ENCODE data around the gene PEX6. TPM values are rescaled to one million over a fixed set of nuclear protein-coding genes. Genes with fewer than 3 reads are reported as not detected.

Gene PEX6, protein sequence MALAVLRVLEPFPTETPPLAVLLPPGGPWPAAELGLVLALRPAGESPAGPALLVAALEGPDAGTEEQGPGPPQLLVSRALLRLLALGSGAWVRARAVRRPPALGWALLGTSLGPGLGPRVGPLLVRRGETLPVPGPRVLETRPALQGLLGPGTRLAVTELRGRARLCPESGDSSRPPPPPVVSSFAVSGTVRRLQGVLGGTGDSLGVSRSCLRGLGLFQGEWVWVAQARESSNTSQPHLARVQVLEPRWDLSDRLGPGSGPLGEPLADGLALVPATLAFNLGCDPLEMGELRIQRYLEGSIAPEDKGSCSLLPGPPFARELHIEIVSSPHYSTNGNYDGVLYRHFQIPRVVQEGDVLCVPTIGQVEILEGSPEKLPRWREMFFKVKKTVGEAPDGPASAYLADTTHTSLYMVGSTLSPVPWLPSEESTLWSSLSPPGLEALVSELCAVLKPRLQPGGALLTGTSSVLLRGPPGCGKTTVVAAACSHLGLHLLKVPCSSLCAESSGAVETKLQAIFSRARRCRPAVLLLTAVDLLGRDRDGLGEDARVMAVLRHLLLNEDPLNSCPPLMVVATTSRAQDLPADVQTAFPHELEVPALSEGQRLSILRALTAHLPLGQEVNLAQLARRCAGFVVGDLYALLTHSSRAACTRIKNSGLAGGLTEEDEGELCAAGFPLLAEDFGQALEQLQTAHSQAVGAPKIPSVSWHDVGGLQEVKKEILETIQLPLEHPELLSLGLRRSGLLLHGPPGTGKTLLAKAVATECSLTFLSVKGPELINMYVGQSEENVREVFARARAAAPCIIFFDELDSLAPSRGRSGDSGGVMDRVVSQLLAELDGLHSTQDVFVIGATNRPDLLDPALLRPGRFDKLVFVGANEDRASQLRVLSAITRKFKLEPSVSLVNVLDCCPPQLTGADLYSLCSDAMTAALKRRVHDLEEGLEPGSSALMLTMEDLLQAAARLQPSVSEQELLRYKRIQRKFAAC
- 12.7 TPM for polyA plus RNA-seq

DNA sequence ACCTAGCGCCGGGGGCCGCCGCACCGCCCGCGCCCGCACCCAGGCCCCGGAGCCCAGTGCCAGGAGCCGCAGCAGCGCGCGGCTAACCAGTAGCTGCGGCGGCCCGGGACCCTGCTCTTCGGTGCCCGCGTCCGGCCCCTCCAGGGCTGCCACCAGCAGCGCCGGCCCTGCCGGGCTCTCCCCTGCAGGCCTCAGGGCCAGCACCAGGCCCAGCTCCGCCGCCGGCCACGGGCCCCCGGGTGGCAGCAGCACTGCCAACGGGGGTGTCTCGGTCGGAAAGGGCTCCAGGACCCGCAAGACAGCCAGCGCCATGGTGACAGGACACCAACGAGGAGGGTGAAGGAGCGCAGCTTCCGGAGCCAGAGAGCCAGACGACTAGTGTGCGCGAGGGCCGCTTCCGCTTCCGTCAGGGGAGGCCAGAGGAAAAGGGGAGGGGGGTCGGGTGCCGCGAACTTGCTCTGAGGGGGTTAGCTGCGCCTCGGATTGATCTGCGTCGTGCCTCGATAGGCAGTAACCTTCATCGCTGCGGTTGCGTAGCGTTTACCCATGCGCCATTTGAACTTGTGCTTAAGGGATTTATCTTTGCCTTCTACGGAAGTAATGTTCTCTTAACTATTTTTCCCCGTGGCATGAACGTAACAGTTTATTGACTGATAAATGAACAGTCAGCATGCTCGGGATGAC, at the start of gene PEX6:
Gene PEX6 (minus strand): TSS at position 343 of the 684 bp plus-strand sequence. CDS start 31 bp downstream, at position 312.
- H3K36me3 Mint-ChIP-seq = no peaks in the 10 kb centered on the region
- peak within 1 kb of the TSS; percentile 94 to 99 (median 98) for H3K4me3 Mint-ChIP-seq
- H3K9me3 Mint-ChIP-seq = no peaks in the 10 kb centered on the region
- H3K27me3 Mint-ChIP-seq = no peaks in the 10 kb centered on the region
- H3K4me1 Mint-ChIP-seq = peaks cover 26 to 30% (median 26%) of the 10 kb centered on the region in 3 donors
- H3K27ac Mint-ChIP-seq = peak within 1 kb of the TSS; percentile 84 to 97 (median 94)

DNA sequence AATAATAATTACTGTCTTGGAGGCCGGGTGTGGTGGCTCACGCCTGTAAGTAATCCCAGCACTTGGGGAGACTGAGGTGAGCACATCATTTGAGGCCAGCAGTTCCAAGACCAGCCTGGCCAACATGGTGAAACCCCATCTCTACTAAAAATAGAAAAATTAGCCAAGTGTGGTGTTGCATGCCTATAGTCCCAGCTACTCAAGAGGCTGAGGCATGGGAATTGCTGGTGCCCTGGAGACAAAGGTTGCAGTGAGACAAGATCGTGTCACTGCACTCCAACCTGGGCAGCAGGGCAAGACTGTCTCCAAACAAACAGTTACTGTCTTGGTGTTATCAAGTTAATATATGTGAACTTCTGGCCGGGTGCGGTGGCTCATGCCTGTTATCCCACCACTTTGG, 47.4 kb upstream of the PEX6 start:
- H3K27ac Mint-ChIP-seq = no peak overlapping the region
- H3K27me3 Mint-ChIP-seq = no peaks in the 10 kb centered on the region
- no peaks in the 10 kb centered on the region for H3K9me3 Mint-ChIP-seq
- H3K4me1 Mint-ChIP-seq = peaks cover 0 to 6% (median 4%) of the 10 kb centered on the region in 3 donors
- peak overlapping the region in 1 of 4 donors; percentile 32 for H3K4me3 Mint-ChIP-seq
- no peaks in the 10 kb centered on the region for H3K36me3 Mint-ChIP-seq

DNA sequence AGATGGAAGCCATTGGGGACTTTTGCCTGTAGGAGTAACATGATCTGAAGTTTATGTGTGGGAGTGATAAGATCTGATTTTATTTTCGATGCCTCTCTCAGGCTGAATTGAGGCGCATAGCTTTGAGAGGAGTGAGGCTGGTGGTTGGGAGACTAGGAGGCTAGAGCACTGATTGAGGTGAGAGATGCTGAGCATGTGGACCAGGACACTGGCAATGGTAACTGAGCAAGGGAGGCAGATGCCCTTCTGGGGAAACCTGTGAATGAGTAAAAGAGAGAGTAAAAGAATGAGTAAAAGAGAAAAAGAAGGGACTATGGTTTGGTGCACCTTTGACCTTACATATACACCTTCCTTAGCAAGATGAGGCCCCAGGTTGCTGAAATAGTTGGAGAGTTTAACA, 45.5 kb upstream of the PEX6 start:
- peak overlapping the region in 2 of 4 donors; percentile 7 to 42 for H3K4me3 Mint-ChIP-seq
- H3K27ac Mint-ChIP-seq = peak overlapping the region in 1 of 3 donors; percentile 82
- no peaks in the 10 kb centered on the region for H3K27me3 Mint-ChIP-seq
- H3K36me3 Mint-ChIP-seq = no peaks in the 10 kb centered on the region
- no peaks in the 10 kb centered on the region for H3K9me3 Mint-ChIP-seq
- H3K4me1 Mint-ChIP-seq = peaks cover 0 to 6% (median 4%) of the 10 kb centered on the region in 3 donors

DNA sequence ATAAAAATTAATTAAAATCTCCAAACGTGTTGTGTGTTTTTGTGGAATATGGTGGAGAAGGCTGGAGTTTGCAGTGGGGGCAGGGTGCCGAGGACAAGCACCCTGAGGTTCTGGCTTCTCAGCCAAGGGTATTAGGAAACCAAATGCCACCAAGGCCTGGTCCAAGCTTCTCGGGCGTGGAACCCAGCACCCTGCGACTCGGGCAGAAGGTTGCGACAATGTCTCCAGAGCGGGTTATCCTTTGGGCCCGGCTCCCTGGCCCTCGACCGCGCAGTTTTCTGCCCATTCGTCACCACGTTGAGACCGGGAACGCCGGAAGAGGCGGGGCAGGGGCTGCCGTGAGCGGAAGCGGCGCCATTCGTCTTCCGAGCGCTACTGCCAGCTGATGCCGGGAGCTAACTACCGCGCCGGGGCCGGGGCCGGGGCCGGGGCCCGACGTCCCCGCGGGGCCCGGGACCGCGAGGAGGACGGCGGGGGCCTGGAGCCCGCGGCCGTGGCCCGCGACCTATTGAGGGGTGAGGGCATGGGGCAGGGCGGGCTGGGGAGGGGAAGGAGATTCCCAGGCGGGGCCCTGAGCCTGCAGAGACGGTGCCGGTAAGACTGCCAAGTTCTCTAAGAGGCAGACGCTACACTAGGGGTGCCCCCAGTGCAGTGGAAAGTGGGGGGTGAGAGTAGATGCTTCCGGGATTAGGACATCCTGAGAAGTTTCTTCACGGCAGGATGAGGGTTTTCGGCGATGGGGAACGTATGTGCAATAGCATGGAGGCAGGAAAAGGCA, 42.5 kb upstream of the PEX6 start, which contains the start of gene RRP36:
Gene RRP36 (plus strand): TSS at position 354 of the 778 bp plus-strand sequence. CDS start 32 bp downstream, at position 386.
- peaks cover 2% of the 10 kb centered on the region for H3K36me3 Mint-ChIP-seq
- H3K4me3 Mint-ChIP-seq = peak within 1 kb of the TSS; percentile 89 to 95 (median 94)
- peak within 1 kb of the TSS; percentile 65 to 84 (median 81) for H3K27ac Mint-ChIP-seq
- no peaks in the 10 kb centered on the region for H3K9me3 Mint-ChIP-seq
- peaks cover 0 to 13% (median 4%) of the 10 kb centered on the region in 3 donors for H3K4me1 Mint-ChIP-seq
- no peaks in the 10 kb centered on the region for H3K27me3 Mint-ChIP-seq

DNA sequence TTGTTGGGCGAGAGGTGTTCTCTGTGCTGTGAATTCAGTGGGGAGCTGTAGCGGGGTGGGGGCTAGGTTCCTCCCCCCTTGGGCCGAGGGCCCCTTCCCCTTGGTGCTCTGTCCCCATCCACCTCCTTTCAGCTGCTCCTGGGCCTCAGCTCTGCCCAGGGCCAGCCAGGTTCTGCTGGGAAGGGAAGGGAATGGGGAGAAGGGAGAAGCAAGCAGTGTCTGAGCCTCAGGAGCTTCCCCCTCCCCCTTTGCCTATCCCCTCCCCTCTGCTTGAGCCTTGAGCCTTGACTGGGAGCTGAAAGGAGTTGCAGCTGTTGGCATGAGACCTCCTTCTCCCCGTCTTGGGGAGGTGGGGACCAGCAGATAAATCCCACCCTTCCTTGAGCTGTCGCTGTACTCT, 41.9 kb upstream of the PEX6 start:
- H3K4me1 Mint-ChIP-seq = peaks cover 0 to 17% (median 7%) of the 10 kb centered on the region in 3 donors
- H3K27ac Mint-ChIP-seq = peak overlapping the region in 2 of 3 donors; percentile 8 to 81
- H3K4me3 Mint-ChIP-seq = peak overlapping the region; percentile 89 to 95 (median 94)
- H3K9me3 Mint-ChIP-seq = no peaks in the 10 kb centered on the region
- H3K27me3 Mint-ChIP-seq = no peaks in the 10 kb centered on the region
- H3K36me3 Mint-ChIP-seq = peaks cover 2% of the 10 kb centered on the region

DNA sequence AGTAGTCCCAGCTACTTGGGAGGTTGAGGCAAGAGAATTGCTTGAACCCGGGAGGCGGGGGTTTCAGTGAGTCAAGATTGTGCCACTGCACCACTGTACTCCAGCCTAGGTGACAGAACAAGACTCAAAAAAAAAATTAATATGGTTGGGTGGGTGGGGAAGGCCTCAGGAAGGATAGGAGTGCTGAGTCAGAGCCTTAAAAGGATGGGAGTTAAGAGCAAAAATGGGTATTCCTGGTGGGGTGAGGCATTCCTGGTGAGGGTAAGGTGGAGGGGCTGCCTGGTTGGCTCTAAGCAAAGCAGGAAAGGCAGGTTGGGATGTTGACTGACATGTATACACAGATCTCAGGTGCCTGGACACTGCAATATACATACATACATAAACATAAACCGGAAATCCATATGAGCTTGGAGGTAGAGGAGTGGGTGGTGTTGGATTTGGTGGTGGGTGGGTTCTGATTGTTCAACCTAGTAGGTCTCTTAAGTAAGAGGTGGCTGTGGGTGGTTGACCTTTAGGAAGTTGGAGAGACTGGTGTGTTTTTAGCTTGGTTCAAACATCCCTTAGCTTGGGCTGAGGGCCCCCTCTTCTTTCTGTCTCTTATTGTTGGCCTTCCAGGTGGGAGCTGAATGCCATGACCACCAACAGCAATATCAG, 41.2 kb upstream of the PEX6 start:
- Mint-ChIP-seq H3K4me3 (peak overlapping the region; percentile 66 to 89 (median 84)), H3K36me3 (peaks cover 2% of the 10 kb centered on the region), H3K9me3 (no peaks in the 10 kb centered on the region), H3K4me1 (peaks cover 0 to 18% (median 7%) of the 10 kb centered on the region in 3 donors), H3K27ac (peak overlapping the region in 1 of 3 donors; percentile 8), H3K27me3 (no peaks in the 10 kb centered on the region)

DNA sequence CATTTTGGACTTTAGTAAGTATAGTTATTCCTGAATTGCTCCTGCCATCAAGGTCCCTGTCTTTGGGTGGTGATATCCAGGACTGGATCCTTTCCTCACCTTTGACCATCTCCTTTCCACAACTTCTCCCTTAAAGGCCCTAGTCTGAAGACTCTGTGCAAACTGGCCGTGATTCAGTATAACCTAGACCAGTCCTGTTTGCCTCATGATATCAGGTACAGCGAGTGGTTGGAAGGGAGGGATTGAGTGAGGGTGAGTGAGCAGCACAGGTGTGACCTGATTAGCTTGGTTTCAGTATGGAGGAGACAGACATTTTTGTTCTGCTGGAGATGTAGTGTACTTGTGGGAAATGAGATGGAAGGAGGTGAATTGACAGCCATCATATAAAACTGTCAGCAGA, 40.2 kb upstream of the PEX6 start:
- H3K27ac Mint-ChIP-seq = no peak overlapping the region
- no peaks in the 10 kb centered on the region for H3K27me3 Mint-ChIP-seq
- peak overlapping the region in 2 of 4 donors; percentile 44 to 89 for H3K4me3 Mint-ChIP-seq
- H3K36me3 Mint-ChIP-seq = peaks cover 2% of the 10 kb centered on the region
- no peaks in the 10 kb centered on the region for H3K9me3 Mint-ChIP-seq
- H3K4me1 Mint-ChIP-seq = peaks cover 5 to 22% (median 12%) of the 10 kb centered on the region in 3 donors

DNA sequence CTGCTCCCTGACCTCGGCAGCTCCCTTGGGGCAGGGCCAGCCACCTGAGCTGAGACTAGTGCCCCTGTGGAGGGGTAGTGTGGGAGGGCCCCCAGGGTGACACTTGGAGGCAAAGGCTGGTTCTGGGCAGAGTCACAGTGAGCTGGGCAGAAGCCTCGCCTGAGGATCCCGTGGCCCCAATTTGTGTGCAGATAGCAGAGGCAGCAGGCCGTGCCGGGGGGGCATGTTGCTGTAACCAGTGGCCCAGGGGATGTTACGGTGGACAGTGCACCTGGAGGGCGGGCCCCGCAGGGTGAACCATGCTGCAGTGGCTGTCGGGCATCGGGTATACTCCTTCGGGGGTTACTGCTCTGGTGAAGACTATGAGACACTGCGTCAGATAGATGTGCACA, 38.0 kb upstream of the PEX6 start:
- peaks cover 2% of the 10 kb centered on the region for H3K36me3 Mint-ChIP-seq

DNA sequence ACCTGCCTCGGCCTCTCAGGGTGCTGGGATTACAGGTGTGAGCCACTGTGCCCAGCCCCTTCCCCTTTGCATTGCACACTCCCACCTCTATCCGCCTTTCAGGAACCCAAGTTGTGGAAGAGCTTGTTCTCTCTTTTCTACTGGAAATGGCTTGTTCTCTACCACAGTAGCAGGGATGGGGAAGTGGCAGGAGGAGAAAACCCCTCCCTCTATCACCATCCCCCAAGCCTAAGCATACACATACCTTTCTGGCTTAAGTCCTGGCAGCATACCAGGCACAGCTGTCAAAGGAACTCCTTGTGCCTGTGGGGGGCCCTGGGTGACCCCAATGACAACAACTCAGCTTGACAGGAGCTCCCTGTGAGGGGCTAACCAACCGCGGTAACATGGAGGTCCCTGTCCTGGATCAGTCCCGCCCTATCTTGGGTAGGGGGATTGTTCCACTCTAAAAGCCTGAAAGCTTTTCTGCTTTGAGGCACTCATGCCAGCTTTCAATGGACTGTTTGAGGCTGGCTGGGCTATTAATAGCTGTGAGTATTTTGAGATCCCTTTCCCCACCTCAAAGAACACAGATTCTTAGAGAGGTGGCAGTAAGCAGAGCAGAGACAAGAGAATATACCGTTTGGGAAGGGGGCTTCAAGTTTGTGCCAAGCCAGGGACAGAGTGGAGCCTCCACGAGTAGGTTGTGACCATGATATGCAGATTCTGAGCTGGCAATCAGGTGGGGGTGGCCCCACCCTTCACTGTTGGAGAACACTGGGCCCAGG, 37.4 kb upstream of the PEX6 start:
- Mint-ChIP-seq H3K4me1 (peaks cover 17 to 37% (median 29%) of the 10 kb centered on the region in 3 donors), H3K9me3 (no peaks in the 10 kb centered on the region), H3K36me3 (peaks cover 2% of the 10 kb centered on the region), H3K4me3 (peak overlapping the region; percentile 52 to 73 (median 62)), H3K27ac (peak overlapping the region in 1 of 3 donors; percentile 14), H3K27me3 (no peaks in the 10 kb centered on the region)

More for the DNA sequence above, 38.0 kb upstream of the PEX6 start:
- no peaks in the 10 kb centered on the region for H3K27me3 Mint-ChIP-seq
- H3K4me3 Mint-ChIP-seq = peak overlapping the region in 1 of 4 donors; percentile 37
- no peaks in the 10 kb centered on the region for H3K9me3 Mint-ChIP-seq
- peaks cover 17 to 39% (median 28%) of the 10 kb centered on the region in 3 donors for H3K4me1 Mint-ChIP-seq
- peak overlapping the region in 1 of 3 donors; percentile 73 for H3K27ac Mint-ChIP-seq

DNA sequence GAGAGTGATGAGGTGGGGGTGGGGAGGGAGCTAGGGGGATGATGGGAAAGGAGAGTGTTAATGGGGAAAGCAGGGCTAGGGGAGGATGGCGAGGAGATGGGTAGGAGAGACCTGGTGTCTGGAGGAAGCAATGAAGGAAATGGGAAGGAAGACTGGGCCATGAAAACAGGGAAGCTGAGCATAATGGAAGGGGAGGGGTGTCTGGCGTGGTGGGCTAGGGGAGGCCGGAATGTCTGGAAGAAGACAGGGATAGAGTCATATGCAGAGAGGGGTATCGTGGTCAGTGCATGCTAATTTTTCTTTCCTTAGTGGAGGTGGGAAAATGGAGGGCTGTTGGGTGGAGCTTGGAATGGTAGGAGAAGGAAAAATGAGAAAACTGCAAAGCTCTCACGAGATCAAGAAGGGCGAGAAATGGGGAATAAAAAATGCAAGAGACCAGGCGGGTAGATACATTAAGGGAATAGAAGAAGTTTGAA, 35.5 kb upstream of the PEX6 start:
- Mint-ChIP-seq H3K36me3 (peaks cover 2% of the 10 kb centered on the region), H3K4me3 (peak overlapping the region; percentile 82 to 95 (median 92)), H3K9me3 (no peaks in the 10 kb centered on the region), H3K4me1 (peaks cover 17 to 37% (median 32%) of the 10 kb centered on the region in 3 donors), H3K27ac (peak overlapping the region; percentile 34 to 80 (median 60)), H3K27me3 (no peaks in the 10 kb centered on the region)

DNA sequence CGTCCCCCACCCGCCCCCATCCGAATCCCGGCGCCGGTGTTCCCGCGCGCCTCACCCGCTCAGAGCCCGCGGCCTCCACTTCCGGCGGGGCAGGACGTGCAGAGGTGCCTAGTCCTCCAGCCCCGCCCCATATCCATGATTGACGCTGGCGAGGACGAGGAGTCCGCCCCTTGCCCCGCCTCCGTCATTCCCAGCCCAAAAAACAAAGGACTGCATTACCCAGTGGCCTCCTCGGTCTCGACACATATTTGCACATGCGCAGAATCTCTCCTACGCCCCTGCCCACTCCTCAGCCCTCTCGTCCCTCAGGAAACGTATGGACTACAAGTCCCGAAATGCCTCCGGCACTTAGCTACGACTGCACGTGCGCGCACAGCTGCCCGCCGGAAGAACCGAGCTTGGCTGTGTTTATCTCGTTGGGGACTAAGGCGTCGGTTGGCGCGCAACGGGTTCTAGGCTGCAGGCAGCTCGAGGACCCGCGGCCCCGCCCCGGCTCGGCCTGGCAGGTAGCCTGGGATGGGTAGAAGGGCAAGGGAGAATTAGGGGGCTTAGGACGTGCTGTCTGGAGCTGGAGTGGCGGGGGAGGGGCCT, 35.0 kb upstream of the PEX6 start, which contains the start of the genes KLHDC3 and MEA1:
Gene KLHDC3 (plus strand): TSS at position 407 of the 591 bp plus-strand sequence. CDS start 2,944 bp downstream, outside the sequence.
Gene MEA1 (minus strand): TSS at position 104 of the 591 bp plus-strand sequence. CDS start 133 bp downstream, outside the sequence.
- peak within 1 kb of the TSS; percentile 37 to 94 (median 60) for H3K27ac Mint-ChIP-seq
- peaks cover 2% of the 10 kb centered on the region for H3K36me3 Mint-ChIP-seq
- H3K4me3 Mint-ChIP-seq = peak within 1 kb of the TSS; percentile 82 to 95 (median 92)
- H3K27me3 Mint-ChIP-seq = no peaks in the 10 kb centered on the region
- H3K9me3 Mint-ChIP-seq = no peaks in the 10 kb centered on the region
- peaks cover 17 to 37% (median 35%) of the 10 kb centered on the region in 3 donors for H3K4me1 Mint-ChIP-seq

All from IgD-negative memory B cell (primary cell).